ENCODE data around the gene PCNP. TPM values are rescaled to one million over a fixed set of nuclear protein-coding genes. Genes with fewer than 3 reads are reported as not detected.
"Not testable (repeated sequence)": the region's sequence is repeated elsewhere in the genome, so short reads cannot be mapped to it uniquely, and the experiment has no call there.

PCNP gene
- total and polyA plus RNA-seq, 9 of the 15 experiments (the other 6 are each of a cell fraction or from before 2014, with no cell fraction given), result 54.3 to 170 (median 150) TPM

DNA sequence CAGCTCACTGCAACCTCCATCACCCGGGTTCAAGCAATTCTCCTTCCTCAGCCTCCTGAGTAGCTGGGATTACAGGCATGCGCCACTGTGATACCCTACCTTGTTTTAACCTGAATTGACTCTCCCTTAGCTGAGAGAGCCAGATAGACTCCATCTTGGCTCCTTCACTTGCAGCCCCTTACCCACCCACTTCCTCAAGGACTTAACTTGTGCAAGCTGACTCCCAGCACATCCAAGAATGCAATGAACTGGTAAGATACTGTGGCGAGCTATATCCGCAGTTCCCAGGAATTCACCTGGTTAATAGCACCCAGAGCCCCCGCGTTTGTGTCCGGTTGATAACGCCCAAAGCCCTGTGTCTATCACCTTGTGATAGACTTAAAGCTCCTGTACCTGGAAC lies 58.0 kb downstream of the PCNP start (continued):
- TF ChIP-seq TEAD4 (IDR thresholded peaks at IDR 0.05; ENCODE audit: low read length) (peak; percentile 59), ZNF76 (CRISPR knock-in tag; IDR thresholded peaks at IDR 0.05; ENCODE audit: borderline replicate concordance) (peak; percentile 96), ARID3B (CRISPR knock-in tag; IDR thresholded peaks at IDR 0.05; ENCODE audit: borderline replicate concordance) (0 out of 2 replicates have a peak, but pooled peaks have one; percentile 71), ZKSCAN3 (CRISPR knock-in tag; IDR thresholded peaks at IDR 0.05) (peak; percentile 64; the same call in 1 of the 2 replicates), JUND (tag; IDR thresholded peaks at IDR 0.05; ENCODE audit: borderline replicate concordance, low read depth, low read length) (peak; percentile 56; the same call in 1 of the 3 replicates), ZNF740 (tag; IDR thresholded peaks at IDR 0.05) (peak in 1 of 2 experiments; percentile 84; a peak in 2 of 4 replicates), CREB5 (CRISPR knock-in tag; IDR thresholded peaks at IDR 0.05) (peak; percentile 84), ZNF134 (CRISPR knock-in tag; conservative IDR thresholded peaks at IDR 0.05) (peak; percentile 34; the same call in 1 of the 2 replicates), ZNF639 (CRISPR knock-in tag; conservative IDR thresholded peaks at IDR 0.05 in 1 of 2, IDR thresholded peaks at IDR 0.05 in 1 of 2) (peak in 1 of 2 experiments; percentile 25; a peak in 1 of 4 replicates), ATF4 (CRISPR knock-in tag; IDR thresholded peaks at IDR 0.05) (peak; percentile 60; the same call in 1 of the 2 replicates), ZFP1 (CRISPR knock-in tag; IDR thresholded peaks at IDR 0.05) (peak; percentile 48; the same call in 1 of the 2 replicates)
- TF ChIP-seq TEAD4 (CRISPR knock-in tag; IDR thresholded peaks at IDR 0.05; ENCODE audit: borderline replicate concordance); JUND (IDR thresholded peaks at IDR 0.05; ENCODE audit: borderline replicate concordance, low read depth, low read length); ZNF740 (CRISPR knock-in tag; IDR thresholded peaks at IDR 0.05): not testable (repeated sequence)
- TF ChIP-seq, protein P1, sequence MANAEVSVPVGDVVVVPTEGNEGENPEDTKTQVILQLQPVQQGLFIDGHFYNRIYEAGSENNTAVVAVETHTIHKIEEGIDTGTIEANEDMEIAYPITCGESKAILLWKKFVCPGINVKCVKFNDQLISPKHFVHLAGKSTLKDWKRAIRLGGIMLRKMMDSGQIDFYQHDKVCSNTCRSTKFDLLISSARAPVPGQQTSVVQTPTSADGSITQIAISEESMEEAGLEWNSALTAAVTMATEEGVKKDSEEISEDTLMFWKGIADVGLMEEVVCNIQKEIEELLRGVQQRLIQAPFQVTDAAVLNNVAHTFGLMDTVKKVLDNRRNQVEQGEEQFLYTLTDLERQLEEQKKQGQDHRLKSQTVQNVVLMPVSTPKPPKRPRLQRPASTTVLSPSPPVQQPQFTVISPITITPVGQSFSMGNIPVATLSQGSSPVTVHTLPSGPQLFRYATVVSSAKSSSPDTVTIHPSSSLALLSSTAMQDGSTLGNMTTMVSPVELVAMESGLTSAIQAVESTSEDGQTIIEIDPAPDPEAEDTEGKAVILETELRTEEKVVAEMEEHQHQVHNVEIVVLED (CRISPR knock-in tag; IDR thresholded peaks at IDR 0.05), result 0 out of 2 replicates have a peak, but pooled peaks have one; percentile 9
- TF ChIP-seq, protein P2, sequence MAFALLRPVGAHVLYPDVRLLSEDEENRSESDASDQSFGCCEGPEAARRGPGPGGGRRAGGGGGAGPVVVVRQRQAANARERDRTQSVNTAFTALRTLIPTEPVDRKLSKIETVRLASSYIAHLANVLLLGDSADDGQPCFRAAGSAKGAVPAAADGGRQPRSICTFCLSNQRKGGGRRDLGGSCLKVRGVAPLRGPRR (CRISPR knock-in tag; IDR thresholded peaks at IDR 0.05), result peak; percentile 88
- TF ChIP-seq, protein P3, sequence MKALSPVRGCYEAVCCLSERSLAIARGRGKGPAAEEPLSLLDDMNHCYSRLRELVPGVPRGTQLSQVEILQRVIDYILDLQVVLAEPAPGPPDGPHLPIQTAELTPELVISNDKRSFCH (CRISPR knock-in tag; IDR thresholded peaks at IDR 0.05), result peak; percentile 65; the same call in 1 of the 2 replicates
- TF ChIP-seq, protein P3 (tag; IDR thresholded peaks at IDR 0.05), result peak; percentile 97

Measured in K562 (cell line).